ENCODE data around the gene FASTKD3. TPM values are rescaled to one million over a fixed set of nuclear protein-coding genes. Genes with fewer than 3 reads are reported as not detected.

Gene FASTKD3
- total RNA-seq, 3 donors from 2014 or later, result 18.2 to 22.5 (median 19.8) TPM

- ATAC-seq (peak; percentile 38 to 41), DNase-seq (no peak)
- peaks cover 21% of the 10 kb centered on the region for H3K4me1 Mint-ChIP-seq (ENCODE audit: low read depth)
- peak overlapping the region; percentile 71 for H3K4me3 Mint-ChIP-seq
- H3K36me3 Mint-ChIP-seq (ENCODE audit: insufficient read depth), result no peaks in the 10 kb centered on the region
- H3K27me3 Mint-ChIP-seq (ENCODE audit: low read depth), result peaks cover 23% of the 10 kb centered on the region
- H3K9me3 Mint-ChIP-seq, result no peaks in the 10 kb centered on the region
These were observed 19.0 kb downstream of the FASTKD3 start for GRCh38 chr5:7849681-7850394.

- ATAC-seq (no peak), DNase-seq (no peak)
- Mint-ChIP-seq H3K4me3 (no peak overlapping the region), H3K27me3 (ENCODE audit: low read depth) (peaks cover 31% of the 10 kb centered on the region), H3K4me1 (ENCODE audit: low read depth) (peaks cover 21% of the 10 kb centered on the region), H3K36me3 (ENCODE audit: insufficient read depth) (no peaks in the 10 kb centered on the region), H3K9me3 (no peaks in the 10 kb centered on the region)
These were observed 20.5 kb downstream of the FASTKD3 start for GRCh38 chr5:7848296-7848695.

GRCh38 chr5:7846327-7846726 is 22.5 kb downstream of the FASTKD3 start:
- Mint-ChIP-seq H3K4me3 (no peak overlapping the region), H3K4me1 (ENCODE audit: low read depth) (peaks cover 6% of the 10 kb centered on the region), H3K9me3 (no peaks in the 10 kb centered on the region), H3K27me3 (ENCODE audit: low read depth) (peaks cover 31% of the 10 kb centered on the region), H3K36me3 (ENCODE audit: insufficient read depth) (no peaks in the 10 kb centered on the region)
- DNase-seq (no peak), ATAC-seq (no peak)

- Mint-ChIP-seq H3K9me3 (no peaks in the 10 kb centered on the region), H3K4me1 (ENCODE audit: low read depth) (peaks cover 3% of the 10 kb centered on the region), H3K4me3 (no peak overlapping the region), H3K36me3 (ENCODE audit: insufficient read depth) (no peaks in the 10 kb centered on the region), H3K27me3 (ENCODE audit: low read depth) (peaks cover 33% of the 10 kb centered on the region)
- ATAC-seq, result no peak
- DNase-seq, result no peak
These were observed 23.3 kb downstream of the FASTKD3 start for GRCh38 chr5:7845557-7845956.

- Mint-ChIP-seq H3K27me3 (ENCODE audit: low read depth) (peaks cover 37% of the 10 kb centered on the region), H3K4me1 (ENCODE audit: low read depth) (peaks cover 3% of the 10 kb centered on the region), H3K36me3 (ENCODE audit: insufficient read depth) (no peaks in the 10 kb centered on the region), H3K9me3 (no peaks in the 10 kb centered on the region), H3K4me3 (no peak overlapping the region)
- DNase-seq (no peak), ATAC-seq (no peak)
These were observed 23.9 kb downstream of the FASTKD3 start for GRCh38 chr5:7844901-7845300.

- DNase-seq (no peak), ATAC-seq (no peak)
- no peak overlapping the region for H3K4me3 Mint-ChIP-seq
- no peaks in the 10 kb centered on the region for H3K9me3 Mint-ChIP-seq
- H3K36me3 Mint-ChIP-seq (ENCODE audit: insufficient read depth), result no peaks in the 10 kb centered on the region
- H3K27me3 Mint-ChIP-seq (ENCODE audit: low read depth), result peaks cover 24% of the 10 kb centered on the region
- H3K4me1 Mint-ChIP-seq (ENCODE audit: low read depth), result no peaks in the 10 kb centered on the region
These were observed 26.3 kb downstream of the FASTKD3 start for GRCh38 chr5:7842531-7842930.

GRCh38 chr5:7837403-7837802 is 31.4 kb downstream of the FASTKD3 start:
- Mint-ChIP-seq H3K36me3 (ENCODE audit: insufficient read depth) (no peaks in the 10 kb centered on the region), H3K4me1 (ENCODE audit: low read depth) (no peaks in the 10 kb centered on the region), H3K9me3 (no peaks in the 10 kb centered on the region), H3K4me3 (no peak overlapping the region), H3K27me3 (ENCODE audit: low read depth) (peaks cover 17% of the 10 kb centered on the region)
- DNase-seq (no peak), ATAC-seq (no peak)

- no peaks in the 10 kb centered on the region for H3K36me3 Mint-ChIP-seq (ENCODE audit: insufficient read depth)
- H3K9me3 Mint-ChIP-seq, result no peaks in the 10 kb centered on the region
- H3K27me3 Mint-ChIP-seq (ENCODE audit: low read depth), result peaks cover 11% of the 10 kb centered on the region
- H3K4me1 Mint-ChIP-seq (ENCODE audit: low read depth), result no peaks in the 10 kb centered on the region
- no peak overlapping the region for H3K4me3 Mint-ChIP-seq
- ATAC-seq (no peak), DNase-seq (no peak)
These were observed 33.8 kb downstream of the FASTKD3 start for GRCh38 chr5:7834982-7835381.

GRCh38 chr5:7828269-7828668 is 40.6 kb downstream of the FASTKD3 start:
- H3K27me3 Mint-ChIP-seq (ENCODE audit: low read depth), result peaks cover 15% of the 10 kb centered on the region
- ATAC-seq (no peak), DNase-seq (no peak)
- H3K36me3 Mint-ChIP-seq (ENCODE audit: insufficient read depth), result no peaks in the 10 kb centered on the region
- no peaks in the 10 kb centered on the region for H3K4me1 Mint-ChIP-seq (ENCODE audit: low read depth)
- no peak overlapping the region for H3K4me3 Mint-ChIP-seq
- no peaks in the 10 kb centered on the region for H3K9me3 Mint-ChIP-seq

GRCh38 chr5:7827610-7828009 is 41.2 kb downstream of the FASTKD3 start:
- no peaks in the 10 kb centered on the region for H3K36me3 Mint-ChIP-seq (ENCODE audit: insufficient read depth)
- no peak for ATAC-seq
- no peak for DNase-seq
- no peaks in the 10 kb centered on the region for H3K4me1 Mint-ChIP-seq (ENCODE audit: low read depth)
- peaks cover 15% of the 10 kb centered on the region for H3K27me3 Mint-ChIP-seq (ENCODE audit: low read depth)
- H3K9me3 Mint-ChIP-seq, result no peaks in the 10 kb centered on the region
- H3K4me3 Mint-ChIP-seq, result no peak overlapping the region

- no peaks in the 10 kb centered on the region for H3K36me3 Mint-ChIP-seq (ENCODE audit: insufficient read depth)
- no peaks in the 10 kb centered on the region for H3K9me3 Mint-ChIP-seq
- no peaks in the 10 kb centered on the region for H3K4me1 Mint-ChIP-seq (ENCODE audit: low read depth)
- ATAC-seq, result no peak
- DNase-seq, result no peak
- H3K27me3 Mint-ChIP-seq (ENCODE audit: low read depth), result peaks cover 21% of the 10 kb centered on the region
- H3K4me3 Mint-ChIP-seq, result no peak overlapping the region
These were observed 43.2 kb downstream of the FASTKD3 start for GRCh38 chr5:7825630-7826029.

- Mint-ChIP-seq H3K9me3 (no peaks in the 10 kb centered on the region), H3K4me1 (ENCODE audit: low read depth) (no peaks in the 10 kb centered on the region), H3K27me3 (ENCODE audit: low read depth) (peaks cover 21% of the 10 kb centered on the region), H3K4me3 (no peak overlapping the region), H3K36me3 (ENCODE audit: insufficient read depth) (no peaks in the 10 kb centered on the region)
- DNase-seq, result no peak
- ATAC-seq, result no peak
These were observed 43.8 kb downstream of the FASTKD3 start for GRCh38 chr5:7824995-7825394.

- Mint-ChIP-seq H3K27me3 (ENCODE audit: low read depth) (peaks cover 29% of the 10 kb centered on the region), H3K36me3 (ENCODE audit: insufficient read depth) (no peaks in the 10 kb centered on the region), H3K9me3 (no peaks in the 10 kb centered on the region), H3K4me1 (ENCODE audit: low read depth) (no peaks in the 10 kb centered on the region), H3K4me3 (no peak overlapping the region)
- no peak for ATAC-seq
- no peak for DNase-seq
These were observed 45.2 kb downstream of the FASTKD3 start for GRCh38 chr5:7823594-7823993.

GRCh38 chr5:7822449-7822848 is 46.4 kb downstream of the FASTKD3 start:
- H3K4me3 Mint-ChIP-seq, result no peak overlapping the region
- no peaks in the 10 kb centered on the region for H3K4me1 Mint-ChIP-seq (ENCODE audit: low read depth)
- no peaks in the 10 kb centered on the region for H3K36me3 Mint-ChIP-seq (ENCODE audit: insufficient read depth)
- ATAC-seq (no peak), DNase-seq (no peak)
- no peaks in the 10 kb centered on the region for H3K9me3 Mint-ChIP-seq
- H3K27me3 Mint-ChIP-seq (ENCODE audit: low read depth), result peaks cover 30% of the 10 kb centered on the region

GRCh38 chr5:7816535-7816901 is 52.3 kb downstream of the FASTKD3 start:
- Mint-ChIP-seq H3K4me3 (no peak overlapping the region), H3K27me3 (ENCODE audit: low read depth) (peaks cover 45% of the 10 kb centered on the region), H3K36me3 (ENCODE audit: insufficient read depth) (no peaks in the 10 kb centered on the region), H3K9me3 (no peaks in the 10 kb centered on the region), H3K4me1 (ENCODE audit: low read depth) (peaks cover 2% of the 10 kb centered on the region)
- DNase-seq (no peak), ATAC-seq (peak in 1 of 2 donors; percentile 11)

Measured in activated T-cell treated with anti-CD3 and anti-CD28 coated beads, Interleukin-2, amount 50 U/mL, for 4 hours (primary cell).